Effector memory CD4-positive, alpha-beta T cell (primary cell): ENCODE measurements around the gene CSNK1D.

Experiments used
- DNase-seq, 3 donors: peaks; one replicate each; pipeline ENCODE4 v3.0.0-alpha.2; 2020
- H3K27ac ChIP-seq: 2 replicates; pipeline ENCODE4 v1.7.0; 2013; ENCODE audit warnings: mild to moderate bottlenecking, low read length, moderate library complexity; ENCODE audit not compliant: insufficient read depth, poor library complexity, severe bottlenecking
- H3K27me3 ChIP-seq: replicated peaks from 2 replicates; pipeline ENCODE4 v1.7.0; 2013; ENCODE audit warnings: mild to moderate bottlenecking, low read length; ENCODE audit not compliant: insufficient read depth, control insufficient read depth, poor library complexity, severe bottlenecking
- H3K36me3 ChIP-seq: 2 replicates; pipeline ENCODE4 v1.7.0; 2013; ENCODE audit warnings: mild to moderate bottlenecking, low read length, moderate library complexity; ENCODE audit not compliant: control insufficient read depth, insufficient read depth
- H3K4me1 ChIP-seq: 2 replicates; pipeline ENCODE4 v1.7.0; 2013; ENCODE audit warnings: low read length, mild to moderate bottlenecking; ENCODE audit not compliant: control insufficient read depth, insufficient read depth, poor library complexity, severe bottlenecking
- H3K4me3 ChIP-seq: 2 replicates; pipeline ENCODE4 v1.7.0; 2013; ENCODE audit warnings: low read length, low read depth, mild to moderate bottlenecking; ENCODE audit not compliant: insufficient read depth, poor library complexity, severe bottlenecking
- H3K9me3 ChIP-seq: 2 replicates; pipeline ENCODE4 v1.7.0; 2013; ENCODE audit warnings: mild to moderate bottlenecking, low read length, moderate library complexity; ENCODE audit not compliant: control insufficient read depth

Gene CSNK1D

GRCh38 chr17:82249896-82250581 lies 23.5 kb downstream of the CSNK1D start:
- Histone ChIP-seq H3K4me3 (no peak overlapping the region), H3K9me3 (no peaks in the 10 kb centered on the region), H3K4me1 (no peaks in the 10 kb centered on the region), H3K27me3 (no peaks in the 10 kb centered on the region), H3K36me3 (peaks cover 87% of the 10 kb centered on the region), H3K27ac (no peak overlapping the region)
- DNase-seq = no peak

GRCh38 chr17:82248815-82249674 lies 24.5 kb downstream of the CSNK1D start:
- DNase-seq = no peak
- Histone ChIP-seq H3K4me1 (no peaks in the 10 kb centered on the region), H3K9me3 (no peaks in the 10 kb centered on the region), H3K27me3 (no peaks in the 10 kb centered on the region), H3K27ac (no peak overlapping the region), H3K36me3 (peaks cover 96% of the 10 kb centered on the region), H3K4me3 (no peak overlapping the region)

GRCh38 chr17:82247856-82248671 lies 25.4 kb downstream of the CSNK1D start:
- Histone ChIP-seq H3K27me3 (no peaks in the 10 kb centered on the region), H3K4me1 (no peaks in the 10 kb centered on the region), H3K36me3 (peaks cover 100% of the 10 kb centered on the region), H3K27ac (no peak overlapping the region), H3K9me3 (no peaks in the 10 kb centered on the region), H3K4me3 (no peak overlapping the region)
- DNase-seq = no peak

- Histone ChIP-seq H3K27ac (no peak overlapping the region), H3K4me1 (peaks cover under 1% of the 10 kb centered on the region), H3K36me3 (peaks cover 100% of the 10 kb centered on the region), H3K4me3 (no peak overlapping the region), H3K9me3 (no peaks in the 10 kb centered on the region), H3K27me3 (no peaks in the 10 kb centered on the region)
- DNase-seq = no peak
Measured at GRCh38 chr17:82247182-82247823, 26.2 kb downstream of the CSNK1D start.

- no peak overlapping the region for H3K27ac ChIP-seq
- H3K9me3 ChIP-seq = no peaks in the 10 kb centered on the region
- no peaks in the 10 kb centered on the region for H3K27me3 ChIP-seq
- DNase-seq = no peak
- H3K4me1 ChIP-seq = peaks cover 5% of the 10 kb centered on the region
- peaks cover 94% of the 10 kb centered on the region for H3K36me3 ChIP-seq
- no peak overlapping the region for H3K4me3 ChIP-seq
Measured at GRCh38 chr17:82246365-82247181, 26.9 kb downstream of the CSNK1D start.

- Histone ChIP-seq H3K4me3 (no peak overlapping the region), H3K4me1 (peaks cover 9% of the 10 kb centered on the region), H3K9me3 (no peaks in the 10 kb centered on the region), H3K27me3 (no peaks in the 10 kb centered on the region), H3K36me3 (peaks cover 88% of the 10 kb centered on the region), H3K27ac (no peak overlapping the region)
- no peak for DNase-seq
Measured at GRCh38 chr17:82246040-82246364, 27.5 kb downstream of the CSNK1D start.

GRCh38 chr17:82245134-82246039 lies 28.1 kb downstream of the CSNK1D start:
- Histone ChIP-seq H3K9me3 (no peaks in the 10 kb centered on the region), H3K27me3 (no peaks in the 10 kb centered on the region), H3K36me3 (peaks cover 82% of the 10 kb centered on the region), H3K27ac (no peak overlapping the region), H3K4me1 (peaks cover 15% of the 10 kb centered on the region), H3K4me3 (no peak overlapping the region)
- DNase-seq = no peak

GRCh38 chr17:82244413-82245133 lies 28.9 kb downstream of the CSNK1D start:
- no peaks in the 10 kb centered on the region for H3K9me3 ChIP-seq
- no peaks in the 10 kb centered on the region for H3K27me3 ChIP-seq
- H3K27ac ChIP-seq = no peak overlapping the region
- H3K4me3 ChIP-seq = no peak overlapping the region
- no peak for DNase-seq
- H3K4me1 ChIP-seq = peaks cover 23% of the 10 kb centered on the region
- peaks cover 74% of the 10 kb centered on the region for H3K36me3 ChIP-seq
